ENCODE data around the gene IRGC.

IRGC gene

GRCh38 chr19:43692385-43692784 lies 23.5 kb upstream of the IRGC start:
- no peak for DNase-seq (ENCODE audit: low read depth)

GRCh38 chr19:43692877-43693276 lies 23.0 kb upstream of the IRGC start:
- no peak for DNase-seq (ENCODE audit: low read depth)

- DNase-seq (ENCODE audit: low read depth) = no peak
Measured at GRCh38 chr19:43694553-43694952, 21.3 kb upstream of the IRGC start.

- no peak for DNase-seq (ENCODE audit: low read depth)
Measured at GRCh38 chr19:43695985-43696704, 19.7 kb upstream of the IRGC start.

- no peak for DNase-seq (ENCODE audit: low read depth)
Measured at GRCh38 chr19:43697295-43697694, 18.6 kb upstream of the IRGC start.

- DNase-seq (ENCODE audit: low read depth) = no peak
Measured at GRCh38 chr19:43699506-43700394, 16.1 kb upstream of the IRGC start.

- peak; percentile 37 for DNase-seq (ENCODE audit: low read depth)
Measured at GRCh38 chr19:43700395-43701000, 15.4 kb upstream of the IRGC start.

GRCh38 chr19:43704002-43704705 lies 11.7 kb upstream of the IRGC start:
- DNase-seq (ENCODE audit: low read depth) = no peak

- no peak for DNase-seq (ENCODE audit: low read depth)
Measured at GRCh38 chr19:43705729-43706128, 10.1 kb upstream of the IRGC start.

- DNase-seq (ENCODE audit: low read depth) = no peak
Measured at GRCh38 chr19:43707158-43707712, 8.6 kb upstream of the IRGC start.

- no peak for DNase-seq (ENCODE audit: low read depth)
Measured at GRCh38 chr19:43708716-43709115, 7.2 kb upstream of the IRGC start.

- DNase-seq (ENCODE audit: low read depth) = no peak
Measured at GRCh38 chr19:43711751-43712355, 4.0 kb upstream of the IRGC start.

GRCh38 chr19:43713208-43713607 lies 2.7 kb upstream of the IRGC start:
- no peak for DNase-seq (ENCODE audit: low read depth)

GRCh38 chr19:43718627-43719377 lies 2.9 kb downstream of the IRGC start:
- DNase-seq (ENCODE audit: low read depth) = no peak

GRCh38 chr19:43719378-43719868 lies 3.5 kb downstream of the IRGC start:
- no peak for DNase-seq (ENCODE audit: low read depth)

- DNase-seq (ENCODE audit: low read depth) = no peak
Measured at GRCh38 chr19:43719918-43720317, 4.0 kb downstream of the IRGC start.

GRCh38 chr19:43720936-43721335 lies 5.1 kb downstream of the IRGC start:
- no peak for DNase-seq (ENCODE audit: low read depth)

GRCh38 chr19:43721469-43722048 lies 5.7 kb downstream of the IRGC start:
- DNase-seq (ENCODE audit: low read depth) = no peak

- DNase-seq (ENCODE audit: low read depth) = no peak
Measured at GRCh38 chr19:43723588-43723987, 7.7 kb downstream of the IRGC start.

GRCh38 chr19:43724896-43725295 lies 9.0 kb downstream of the IRGC start:
- DNase-seq (ENCODE audit: low read depth) = no peak
